HEK293 (cell line): ENCODE measurements around the gene SUPT3H.

Experiments
- CTCF ChIA-PET: fragments of 350-600 bp; formaldehyde crosslinking; extraction: SDS; loops from one replicate; lab custom pipeline; 2021; ENCODE audit warnings: antibody characterized with exemption; lab: Yijun Ruan, JAX
- POLR2A ChIA-PET: fragments of 300-600 bp; formaldehyde crosslinking; extraction: SDS; loops from one replicate; lab custom pipeline; 2020; ENCODE audit warnings: antibody characterized with exemption, inconsistent platforms; lab: Yijun Ruan, JAX
- H3K27ac ChIP-seq: fragments of 200-500 bp; sonication (Bioruptor generic); 2 replicates; pipeline ENCODE4 v1.5.1; 2014; ENCODE audit warnings: low read depth, low read length, control low read depth, inconsistent platforms; ENCODE audit errors: extremely low read depth
- H3K36me3 ChIP-seq, 2 experiments: fragments of 200-500 bp in 1 of 2; sonication (Bioruptor generic) in 1 of 2; 1 replicate in 1 of 2; 2 replicates in 1 of 2; pipeline ENCODE4 v1.5.1; 2014 to 2017; ENCODE audit warnings: inconsistent platforms in 2 of 2, low read length in 2 of 2; ENCODE audit not compliant: control insufficient read depth in 2 of 2, insufficient read depth in 1 of 2
- H3K4me1 ChIP-seq: fragments of 200-500 bp; sonication (Bioruptor generic); 2 replicates; pipeline ENCODE4 v1.5.1; 2014; ENCODE audit warnings: mild to moderate bottlenecking, low read length, inconsistent platforms; ENCODE audit not compliant: control insufficient read depth, insufficient read depth
- H3K4me3 ChIP-seq: 2 replicates; pipeline ENCODE4 v1.5.1; 2011; ENCODE audit warnings: low read depth, mild to moderate bottlenecking, control low read depth, low read length, moderate library complexity
- H3K9me3 ChIP-seq: fragments of 200-500 bp; sonication (Bioruptor generic); 2 replicates; pipeline ENCODE4 v1.5.1; 2014; ENCODE audit warnings: low read depth, low read length, inconsistent platforms; ENCODE audit not compliant: control insufficient read depth, insufficient read depth
- GLIS1 ChIP-seq: fragments of 450-650 bp; formaldehyde crosslinking; IDR thresholded peaks from 2 replicates; pipeline ENCODE4 v1.5.1; 2016; ENCODE audit warnings: missing biosample characterization, missing genetic modification characterization
- HOXD13 ChIP-seq: sonication (generic); formaldehyde crosslinking; IDR thresholded peaks from 2 replicates; pipeline ENCODE4 v1.8.0; 2022; ENCODE audit warnings: missing genetic modification reagents, borderline replicate concordance
- KLF9 ChIP-seq: fragments of 450-650 bp; formaldehyde crosslinking; IDR thresholded peaks from 2 replicates; pipeline ENCODE4 v1.5.1; 2016; ENCODE audit warnings: missing biosample characterization, missing genetic modification characterization, low read depth
- MYNN ChIP-seq: fragments of 450-650 bp; formaldehyde crosslinking; IDR thresholded peaks from 2 replicates; pipeline ENCODE4 v1.5.1; 2016; ENCODE audit warnings: missing biosample characterization, missing genetic modification characterization, borderline replicate concordance
- ZFP3 ChIP-seq: fragments of 450-650 bp; formaldehyde crosslinking; IDR thresholded peaks from 2 replicates; pipeline ENCODE4 v1.5.1; 2016; ENCODE audit warnings: low read depth, missing biosample characterization, missing genetic modification characterization
- ZNF121 ChIP-seq: fragments of 450-650 bp; formaldehyde crosslinking; IDR thresholded peaks from 2 replicates; pipeline ENCODE4 v1.5.1; 2016; ENCODE audit warnings: missing biosample characterization, missing genetic modification characterization
- ZNF169 ChIP-seq: fragments of 450-650 bp; formaldehyde crosslinking; IDR thresholded peaks from 2 replicates; pipeline ENCODE4 v1.5.1; 2016; ENCODE audit warnings: missing biosample characterization, missing genetic modification characterization
- ZNF248 ChIP-seq: fragments of 450-650 bp; formaldehyde crosslinking; IDR thresholded peaks from 2 replicates; pipeline ENCODE4 v1.5.1; 2017; ENCODE audit warnings: missing biosample characterization, missing genetic modification characterization
- ZNF514 ChIP-seq: fragments of 450-650 bp; formaldehyde crosslinking; IDR thresholded peaks from 2 replicates; pipeline ENCODE4 v1.5.1; 2016; ENCODE audit warnings: missing biosample characterization, missing genetic modification characterization
- ZNF571 ChIP-seq: fragments of 450-650 bp; formaldehyde crosslinking; IDR thresholded peaks from 2 replicates; pipeline ENCODE4 v1.5.0; 2017; ENCODE audit warnings: missing biosample characterization, missing genetic modification characterization
- ZNF830 ChIP-seq: fragments of 450-650 bp; IDR thresholded peaks from 2 replicates; pipeline ENCODE4 v1.5.0; 2018; ENCODE audit warnings: missing biosample characterization, missing genetic modification characterization, low read depth, mild to moderate bottlenecking, moderate library complexity
- TF ChIP-seq, protein P1 (sequence below): fragments of 450-650 bp; formaldehyde crosslinking; IDR thresholded peaks from 2 replicates; pipeline ENCODE4 v1.5.1; 2016; ENCODE audit warnings: missing biosample characterization, missing genetic modification characterization
- TF ChIP-seq, protein P2 (sequence below): fragments of 450-650 bp; IDR thresholded peaks from 2 replicates; pipeline ENCODE4 v1.5.1; 2018; ENCODE audit warnings: missing biosample characterization, missing genetic modification characterization
- TF ChIP-seq, protein P3 (sequence below): fragments of 450-650 bp; formaldehyde crosslinking; IDR thresholded peaks from 2 replicates; pipeline ENCODE4 v1.5.1; 2016; ENCODE audit warnings: missing biosample characterization, missing genetic modification characterization
- TF ChIP-seq, protein P4 (sequence below): fragments of 450-650 bp; formaldehyde crosslinking; IDR thresholded peaks from 2 replicates; pipeline ENCODE4 v1.5.1; 2017; ENCODE audit warnings: missing biosample characterization, missing genetic modification characterization
- TF ChIP-seq, protein P5 (sequence below): fragments of 450-650 bp; formaldehyde crosslinking; IDR thresholded peaks from 2 replicates; pipeline ENCODE4 v1.5.1; 2017; ENCODE audit warnings: missing biosample characterization, missing genetic modification characterization
- TF ChIP-seq, protein P6 (sequence below): fragments of 450-650 bp; formaldehyde crosslinking; IDR thresholded peaks from 2 replicates; pipeline ENCODE4 v1.5.1; 2017; ENCODE audit warnings: missing biosample characterization, mild to moderate bottlenecking, missing genetic modification characterization, moderate library complexity

Gene SUPT3H

DNA sequence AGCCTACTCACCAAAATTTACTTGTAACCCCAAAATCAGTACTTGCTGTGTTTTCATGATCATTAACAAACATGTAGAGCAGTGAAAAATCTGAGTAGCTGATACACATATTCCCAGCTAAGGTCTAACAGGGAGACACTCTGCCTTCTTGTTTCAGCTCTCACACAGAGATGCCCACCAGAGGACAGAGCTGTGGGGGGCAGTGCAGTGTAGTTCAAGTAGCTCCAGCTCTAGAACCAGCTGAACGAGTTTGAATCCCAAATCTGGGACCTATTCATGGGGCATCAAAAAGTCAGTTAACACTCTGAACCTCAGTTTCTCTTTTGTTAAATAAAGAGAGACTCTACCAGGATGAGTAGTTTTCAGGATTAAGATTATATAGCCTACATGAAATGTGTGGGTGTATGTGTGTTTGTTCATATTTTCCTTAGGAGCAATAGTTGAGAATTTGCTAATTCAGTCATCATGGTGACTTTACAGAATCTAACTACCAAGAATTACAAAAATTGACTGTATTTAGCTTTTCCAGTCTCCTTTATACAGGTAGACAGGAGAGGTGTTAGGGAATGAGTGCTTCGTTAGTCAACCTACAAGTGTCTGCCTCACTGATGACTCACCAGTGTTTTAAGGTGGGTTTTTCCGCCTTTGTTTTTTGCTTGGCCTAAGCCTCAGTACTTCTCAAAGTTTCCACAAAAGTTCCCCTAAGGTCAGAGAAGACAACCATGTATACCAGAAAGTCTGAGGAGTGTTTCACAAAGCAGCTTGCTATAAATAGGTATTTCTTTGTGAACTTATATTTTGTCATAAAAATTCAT, 213.6 kb downstream of the SUPT3H start:
- no peak overlapping the region for H3K27ac ChIP-seq
- no peaks in the 10 kb centered on the region for H3K4me1 ChIP-seq
- H3K36me3 ChIP-seq, result no peaks in the 10 kb centered on the region
- CTCF ChIA-PET, result interaction anchor here (0.6 to 1.8 kb wide), 3 partner anchors 342 to 551 kb away, joined by 3 to 5 read pairs (median 4); no protein-coding TSS in a partner anchor
- H3K4me3 ChIP-seq, result no peak overlapping the region
- H3K9me3 ChIP-seq, result no peaks in the 10 kb centered on the region
- TF ChIP-seq MYNN (tag by site-specific recombination) (no peak), GLIS1 (tag by site-specific recombination) (no peak), KLF9 (tag by site-specific recombination) (no peak), ZFP3 (tag by site-specific recombination) (no peak), ZNF169 (tag by site-specific recombination) (no peak), HOXD13 (no peak), ZNF248 (tag by site-specific recombination) (no peak), ZNF514 (tag by site-specific recombination) (no peak)
- TF ChIP-seq, protein P1, sequence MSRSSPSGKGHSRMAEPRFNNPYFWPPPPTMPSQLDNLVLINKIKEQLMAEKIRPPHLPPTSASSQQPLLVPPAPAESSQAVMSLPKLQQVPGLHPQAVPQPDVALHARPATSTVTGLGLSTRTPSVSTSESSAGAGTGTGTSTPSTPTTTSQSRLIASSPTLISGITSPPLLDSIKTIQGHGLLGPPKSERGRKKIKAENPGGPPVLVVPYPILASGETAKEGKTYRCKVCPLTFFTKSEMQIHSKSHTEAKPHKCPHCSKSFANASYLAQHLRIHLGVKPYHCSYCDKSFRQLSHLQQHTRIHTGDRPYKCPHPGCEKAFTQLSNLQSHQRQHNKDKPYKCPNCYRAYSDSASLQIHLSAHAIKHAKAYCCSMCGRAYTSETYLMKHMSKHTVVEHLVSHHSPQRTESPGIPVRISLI, result no peak
- TF ChIP-seq, protein P2, sequence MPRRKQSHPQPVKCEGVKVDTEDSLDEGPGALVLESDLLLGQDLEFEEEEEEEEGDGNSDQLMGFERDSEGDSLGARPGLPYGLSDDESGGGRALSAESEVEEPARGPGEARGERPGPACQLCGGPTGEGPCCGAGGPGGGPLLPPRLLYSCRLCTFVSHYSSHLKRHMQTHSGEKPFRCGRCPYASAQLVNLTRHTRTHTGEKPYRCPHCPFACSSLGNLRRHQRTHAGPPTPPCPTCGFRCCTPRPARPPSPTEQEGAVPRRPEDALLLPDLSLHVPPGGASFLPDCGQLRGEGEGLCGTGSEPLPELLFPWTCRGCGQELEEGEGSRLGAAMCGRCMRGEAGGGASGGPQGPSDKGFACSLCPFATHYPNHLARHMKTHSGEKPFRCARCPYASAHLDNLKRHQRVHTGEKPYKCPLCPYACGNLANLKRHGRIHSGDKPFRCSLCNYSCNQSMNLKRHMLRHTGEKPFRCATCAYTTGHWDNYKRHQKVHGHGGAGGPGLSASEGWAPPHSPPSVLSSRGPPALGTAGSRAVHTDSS (tag by site-specific recombination), result no peak
- TF ChIP-seq, protein P3, sequence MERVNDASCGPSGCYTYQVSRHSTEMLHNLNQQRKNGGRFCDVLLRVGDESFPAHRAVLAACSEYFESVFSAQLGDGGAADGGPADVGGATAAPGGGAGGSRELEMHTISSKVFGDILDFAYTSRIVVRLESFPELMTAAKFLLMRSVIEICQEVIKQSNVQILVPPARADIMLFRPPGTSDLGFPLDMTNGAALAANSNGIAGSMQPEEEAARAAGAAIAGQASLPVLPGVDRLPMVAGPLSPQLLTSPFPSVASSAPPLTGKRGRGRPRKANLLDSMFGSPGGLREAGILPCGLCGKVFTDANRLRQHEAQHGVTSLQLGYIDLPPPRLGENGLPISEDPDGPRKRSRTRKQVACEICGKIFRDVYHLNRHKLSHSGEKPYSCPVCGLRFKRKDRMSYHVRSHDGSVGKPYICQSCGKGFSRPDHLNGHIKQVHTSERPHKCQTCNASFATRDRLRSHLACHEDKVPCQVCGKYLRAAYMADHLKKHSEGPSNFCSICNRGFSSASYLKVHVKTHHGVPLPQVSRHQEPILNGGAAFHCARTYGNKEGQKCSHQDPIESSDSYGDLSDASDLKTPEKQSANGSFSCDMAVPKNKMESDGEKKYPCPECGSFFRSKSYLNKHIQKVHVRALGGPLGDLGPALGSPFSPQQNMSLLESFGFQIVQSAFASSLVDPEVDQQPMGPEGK (tag by site-specific recombination), result no peak
- TF ChIP-seq, protein P4, sequence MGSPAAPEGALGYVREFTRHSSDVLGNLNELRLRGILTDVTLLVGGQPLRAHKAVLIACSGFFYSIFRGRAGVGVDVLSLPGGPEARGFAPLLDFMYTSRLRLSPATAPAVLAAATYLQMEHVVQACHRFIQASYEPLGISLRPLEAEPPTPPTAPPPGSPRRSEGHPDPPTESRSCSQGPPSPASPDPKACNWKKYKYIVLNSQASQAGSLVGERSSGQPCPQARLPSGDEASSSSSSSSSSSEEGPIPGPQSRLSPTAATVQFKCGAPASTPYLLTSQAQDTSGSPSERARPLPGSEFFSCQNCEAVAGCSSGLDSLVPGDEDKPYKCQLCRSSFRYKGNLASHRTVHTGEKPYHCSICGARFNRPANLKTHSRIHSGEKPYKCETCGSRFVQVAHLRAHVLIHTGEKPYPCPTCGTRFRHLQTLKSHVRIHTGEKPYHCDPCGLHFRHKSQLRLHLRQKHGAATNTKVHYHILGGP (tag by site-specific recombination), result no peak
- POLR2A ChIA-PET, result no interaction called here

DNA sequence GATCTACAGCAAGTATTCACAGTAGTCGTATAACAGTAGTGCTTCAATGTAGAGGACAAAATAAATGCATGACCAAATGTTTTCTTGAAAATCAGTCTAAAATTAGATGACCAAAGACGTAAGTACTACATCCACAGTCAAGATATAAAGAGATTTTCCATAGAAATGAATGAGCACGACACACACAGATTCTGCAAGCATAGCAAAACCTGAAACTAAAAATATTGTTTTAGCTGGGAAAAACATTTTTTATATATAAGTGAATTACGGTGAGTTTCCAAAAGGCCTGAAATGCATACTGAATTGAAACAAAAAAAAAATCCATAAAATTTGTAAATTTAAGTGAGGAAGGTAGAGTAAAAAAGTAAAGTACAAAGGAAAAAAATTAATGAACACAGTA, 217.4 kb downstream of the SUPT3H start:
- H3K36me3 ChIP-seq, result no peaks in the 10 kb centered on the region
- TF ChIP-seq, protein P5, sequence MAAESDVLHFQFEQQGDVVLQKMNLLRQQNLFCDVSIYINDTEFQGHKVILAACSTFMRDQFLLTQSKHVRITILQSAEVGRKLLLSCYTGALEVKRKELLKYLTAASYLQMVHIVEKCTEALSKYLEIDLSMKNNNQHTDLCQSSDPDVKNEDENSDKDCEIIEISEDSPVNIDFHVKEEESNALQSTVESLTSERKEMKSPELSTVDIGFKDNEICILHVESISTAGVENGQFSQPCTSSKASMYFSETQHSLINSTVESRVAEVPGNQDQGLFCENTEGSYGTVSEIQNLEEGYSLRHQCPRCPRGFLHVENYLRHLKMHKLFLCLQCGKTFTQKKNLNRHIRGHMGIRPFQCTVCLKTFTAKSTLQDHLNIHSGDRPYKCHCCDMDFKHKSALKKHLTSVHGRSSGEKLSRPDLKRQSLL, result no peak
- TF ChIP-seq ZNF571 (no peak), ZNF830 (no peak), ZNF121 (tag by site-specific recombination) (no peak)
- TF ChIP-seq, protein P6, sequence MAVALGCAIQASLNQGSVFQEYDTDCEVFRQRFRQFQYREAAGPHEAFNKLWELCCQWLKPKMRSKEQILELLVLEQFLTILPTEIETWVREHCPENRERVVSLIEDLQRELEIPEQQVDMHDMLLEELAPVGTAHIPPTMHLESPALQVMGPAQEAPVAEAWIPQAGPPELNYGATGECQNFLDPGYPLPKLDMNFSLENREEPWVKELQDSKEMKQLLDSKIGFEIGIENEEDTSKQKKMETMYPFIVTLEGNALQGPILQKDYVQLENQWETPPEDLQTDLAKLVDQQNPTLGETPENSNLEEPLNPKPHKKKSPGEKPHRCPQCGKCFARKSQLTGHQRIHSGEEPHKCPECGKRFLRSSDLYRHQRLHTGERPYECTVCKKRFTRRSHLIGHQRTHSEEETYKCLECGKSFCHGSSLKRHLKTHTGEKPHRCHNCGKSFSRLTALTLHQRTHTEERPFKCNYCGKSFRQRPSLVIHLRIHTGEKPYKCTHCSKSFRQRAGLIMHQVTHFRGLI (tag by site-specific recombination), result no peak
- TF ChIP-seq, all 188 proteins: peak for 0
- Histone ChIP-seq H3K4me1 (no peaks in the 10 kb centered on the region), H3K9me3 (no peaks in the 10 kb centered on the region), H3K4me3 (no peak overlapping the region), H3K27ac (no peak overlapping the region)
- ChIA-PET POLR2A (no interaction called here), CTCF (interaction anchor here (0.6 kb wide), 1 partner anchor 420 kb away, joined by 3 read pairs; no protein-coding TSS in a partner anchor)
